ENCODE results near the gene FADS6.
A peak's percentile ranks its signal among the peaks of the same experiment; 100 is the strongest.

FADS6 gene

DNA sequence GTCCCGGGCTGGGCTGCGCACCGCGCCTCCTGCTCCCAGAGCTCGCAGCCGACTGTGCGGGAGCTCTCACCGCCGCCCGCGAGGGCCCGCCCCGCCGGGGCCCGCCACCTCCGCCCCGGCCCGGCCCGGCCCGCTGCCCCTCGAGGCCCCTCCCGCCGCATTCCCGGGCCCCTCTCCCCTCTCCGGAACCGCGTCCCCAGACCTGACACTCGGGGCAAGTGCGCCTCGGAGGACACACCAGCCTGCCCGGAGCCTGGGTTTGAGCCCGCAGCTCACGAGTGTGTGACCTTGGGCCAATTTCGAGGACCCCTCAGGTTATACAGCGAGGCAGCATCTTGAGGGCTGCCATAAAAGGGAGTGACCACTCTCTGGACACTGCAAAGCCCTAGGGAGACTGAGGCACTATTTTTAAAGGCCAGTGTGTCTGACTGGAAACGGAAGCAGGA lies 31.7 kb downstream of the FADS6 start:
- H3K9ac ChIP-seq (ENCODE audit: low read length): no peak overlapping the region
- no peak overlapping the region for H3K56ac ChIP-seq (ENCODE audit: low read length)
- no peak overlapping the region for H3K27ac ChIP-seq (ENCODE audit: low read depth, low read length)
- peak overlapping the region; percentile 2 for H3K4me2 ChIP-seq (ENCODE audit: low read length)
- no peaks in the 10 kb centered on the region for H3K4me1 ChIP-seq (ENCODE audit: control insufficient read depth, low read depth, low read length)
- no peak overlapping the region for H3K4ac ChIP-seq (ENCODE audit: low read depth, low read length)
- peaks cover 42% of the 10 kb centered on the region for H3K27me3 ChIP-seq (ENCODE audit: insufficient read depth, low read length, poor library complexity)
- no peak overlapping the region for H2BK5ac ChIP-seq (ENCODE audit: low read length)
- no peak for DNase-seq
- H3K18ac ChIP-seq (ENCODE audit: low read length): no peak overlapping the region
- H3K23ac ChIP-seq (ENCODE audit: low read length): no peak overlapping the region
- no peak overlapping the region for H3K4me3 ChIP-seq (ENCODE audit: low read length)
- H4K5ac ChIP-seq (ENCODE audit: low read length): no peak overlapping the region
- H2AK5ac ChIP-seq (ENCODE audit: low read length): no peak overlapping the region
- H3K79me2 ChIP-seq (ENCODE audit: control insufficient read depth, insufficient read depth, low read length): no peaks in the 10 kb centered on the region
- WGBS (ENCODE audit: extremely low coverage, insufficient coverage, low lambda C conversion rate): no CpG with 5 or more reads among the region's 36 CpGs
- H4K8ac ChIP-seq (ENCODE audit: low read depth, low read length): no peak overlapping the region
- H2BK15ac ChIP-seq (replicated peaks; ENCODE audit: low read depth): no peak overlapping the region
- H3K36me3 ChIP-seq (ENCODE audit: control insufficient read depth, insufficient read depth, low read length): no peaks in the 10 kb centered on the region
- no peaks in the 10 kb centered on the region for H3K79me1 ChIP-seq (ENCODE audit: low read length)
- H2BK120ac ChIP-seq (ENCODE audit: low read depth, low read length): no peak overlapping the region

DNA sequence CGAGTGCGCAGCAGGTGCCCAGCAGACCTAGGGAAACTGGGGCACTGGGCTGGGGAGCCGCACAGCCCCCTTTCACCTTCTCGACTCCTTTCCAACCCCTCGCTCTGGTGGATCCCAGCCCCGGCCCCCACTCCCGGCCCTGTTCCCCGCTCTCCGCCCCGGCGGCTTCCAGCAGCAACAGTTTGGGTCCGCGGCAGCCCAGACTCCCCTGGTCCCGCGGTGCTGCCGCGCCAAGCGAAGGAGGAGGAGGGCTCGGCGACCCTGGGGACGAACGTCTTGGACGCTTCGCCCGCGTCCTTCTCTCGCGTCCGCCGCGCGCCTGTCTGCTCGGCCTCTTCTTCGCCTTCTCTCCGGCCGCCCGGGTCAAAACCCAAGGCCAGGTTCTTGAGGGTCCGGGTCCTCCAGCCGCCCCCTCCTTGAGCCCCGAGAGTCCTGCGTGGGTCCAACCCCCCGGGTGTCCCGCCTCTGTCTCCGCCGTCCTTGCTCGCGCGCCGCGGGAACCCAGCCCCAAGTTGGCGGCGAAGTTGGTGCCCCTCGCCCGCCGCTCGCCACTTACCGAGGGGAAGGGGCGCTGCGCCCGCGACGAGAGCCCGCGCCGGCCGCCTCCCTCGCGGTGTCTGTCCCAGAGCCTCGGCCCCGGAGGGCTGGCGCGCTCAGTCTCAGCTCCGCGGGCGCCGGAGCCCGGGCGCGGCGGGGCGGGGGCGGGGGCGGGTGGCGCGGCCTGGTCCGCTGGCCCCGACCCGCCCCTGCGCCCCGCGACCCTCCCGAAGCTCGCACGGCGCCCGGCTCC lies 32.4 kb downstream of the FADS6 start:
- H3K23ac ChIP-seq (ENCODE audit: low read length): peak overlapping the region; percentile 89
- WGBS (ENCODE audit: extremely low coverage, insufficient coverage, low lambda C conversion rate): no CpG with 5 or more reads among the region's 96 CpGs
- peak overlapping the region; percentile 18 for H3K4me2 ChIP-seq (ENCODE audit: low read length)
- no peak overlapping the region for H3K27ac ChIP-seq (ENCODE audit: low read depth, low read length)
- H2BK15ac ChIP-seq (replicated peaks; ENCODE audit: low read depth): no peak overlapping the region
- no peak overlapping the region for H2BK5ac ChIP-seq (ENCODE audit: low read length)
- no peak overlapping the region for H3K18ac ChIP-seq (ENCODE audit: low read length)
- H3K79me1 ChIP-seq (ENCODE audit: low read length): no peaks in the 10 kb centered on the region
- no peak overlapping the region for H3K4ac ChIP-seq (ENCODE audit: low read depth, low read length)
- no peaks in the 10 kb centered on the region for H3K4me1 ChIP-seq (ENCODE audit: control insufficient read depth, low read depth, low read length)
- H4K5ac ChIP-seq (ENCODE audit: low read length): no peak overlapping the region
- H3K56ac ChIP-seq (ENCODE audit: low read length): peak overlapping the region; percentile 3
- H3K9ac ChIP-seq (ENCODE audit: low read length): no peak overlapping the region
- H3K27me3 ChIP-seq (ENCODE audit: insufficient read depth, low read length, poor library complexity): peaks cover 43% of the 10 kb centered on the region
- no peak overlapping the region for H2BK120ac ChIP-seq (ENCODE audit: low read depth, low read length)
- no peaks in the 10 kb centered on the region for H3K79me2 ChIP-seq (ENCODE audit: control insufficient read depth, insufficient read depth, low read length)
- no peak for DNase-seq
- no peak overlapping the region for H4K8ac ChIP-seq (ENCODE audit: low read depth, low read length)
- H3K4me3 ChIP-seq (ENCODE audit: low read length): no peak overlapping the region
- no peaks in the 10 kb centered on the region for H3K36me3 ChIP-seq (ENCODE audit: control insufficient read depth, insufficient read depth, low read length)
- H2AK5ac ChIP-seq (ENCODE audit: low read length): no peak overlapping the region

DNA sequence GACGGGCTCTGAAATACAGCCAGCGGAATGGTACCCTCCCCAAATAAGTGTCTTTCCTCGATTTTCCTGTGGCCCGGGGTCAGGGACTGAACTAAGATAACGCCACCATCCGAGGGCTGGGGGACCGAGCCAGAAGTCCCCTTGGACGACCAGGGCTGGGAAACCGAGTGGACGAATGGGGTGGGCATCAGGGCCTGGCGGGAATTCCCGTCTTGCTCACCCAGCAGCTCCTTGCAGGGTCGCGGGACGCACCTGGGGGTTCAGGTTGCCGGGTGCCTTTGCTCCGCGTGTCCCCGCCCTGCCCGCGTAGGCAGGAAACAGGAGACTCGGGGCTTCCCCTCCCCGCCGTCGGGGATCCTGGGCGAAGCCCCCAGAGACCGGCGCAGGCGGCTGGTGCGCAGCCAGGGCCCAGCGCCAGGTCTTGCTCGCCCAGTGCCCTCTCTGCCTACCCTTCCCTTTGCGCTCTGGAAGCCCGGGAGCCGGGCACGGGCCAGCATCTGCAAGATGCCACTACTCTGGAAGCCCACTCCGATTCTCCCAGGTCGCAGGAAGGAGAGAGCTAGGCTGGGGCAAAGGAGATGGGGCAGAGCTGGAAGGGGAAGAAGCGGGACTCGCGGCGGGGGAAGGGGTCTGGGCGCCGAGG lies 33.1 kb downstream of the FADS6 start:
- Histone ChIP-seq H3K18ac (ENCODE audit: low read length) (no peak overlapping the region), H3K4me3 (ENCODE audit: low read length) (no peak overlapping the region), H3K56ac (ENCODE audit: low read length) (no peak overlapping the region), H3K4ac (ENCODE audit: low read depth, low read length) (no peak overlapping the region), H4K5ac (ENCODE audit: low read length) (no peak overlapping the region), H3K27me3 (ENCODE audit: insufficient read depth, low read length, poor library complexity) (peaks cover 44% of the 10 kb centered on the region), H3K79me2 (ENCODE audit: control insufficient read depth, insufficient read depth, low read length) (no peaks in the 10 kb centered on the region), H3K4me2 (ENCODE audit: low read length) (no peak overlapping the region), H3K9ac (ENCODE audit: low read length) (no peak overlapping the region), H3K27ac (ENCODE audit: low read depth, low read length) (no peak overlapping the region), H2BK120ac (ENCODE audit: low read depth, low read length) (no peak overlapping the region), H2BK15ac (replicated peaks; ENCODE audit: low read depth) (no peak overlapping the region), H2BK5ac (ENCODE audit: low read length) (no peak overlapping the region), H3K4me1 (ENCODE audit: control insufficient read depth, low read depth, low read length) (no peaks in the 10 kb centered on the region), H3K36me3 (ENCODE audit: control insufficient read depth, insufficient read depth, low read length) (no peaks in the 10 kb centered on the region), H4K8ac (ENCODE audit: low read depth, low read length) (no peak overlapping the region), H2AK5ac (ENCODE audit: low read length) (no peak overlapping the region), H3K23ac (ENCODE audit: low read length) (peak overlapping the region; percentile 89), H3K79me1 (ENCODE audit: low read length) (no peaks in the 10 kb centered on the region)
- no peak for DNase-seq
- no CpG with 5 or more reads among the region's 44 CpGs for WGBS (ENCODE audit: extremely low coverage, insufficient coverage, low lambda C conversion rate)

DNA sequence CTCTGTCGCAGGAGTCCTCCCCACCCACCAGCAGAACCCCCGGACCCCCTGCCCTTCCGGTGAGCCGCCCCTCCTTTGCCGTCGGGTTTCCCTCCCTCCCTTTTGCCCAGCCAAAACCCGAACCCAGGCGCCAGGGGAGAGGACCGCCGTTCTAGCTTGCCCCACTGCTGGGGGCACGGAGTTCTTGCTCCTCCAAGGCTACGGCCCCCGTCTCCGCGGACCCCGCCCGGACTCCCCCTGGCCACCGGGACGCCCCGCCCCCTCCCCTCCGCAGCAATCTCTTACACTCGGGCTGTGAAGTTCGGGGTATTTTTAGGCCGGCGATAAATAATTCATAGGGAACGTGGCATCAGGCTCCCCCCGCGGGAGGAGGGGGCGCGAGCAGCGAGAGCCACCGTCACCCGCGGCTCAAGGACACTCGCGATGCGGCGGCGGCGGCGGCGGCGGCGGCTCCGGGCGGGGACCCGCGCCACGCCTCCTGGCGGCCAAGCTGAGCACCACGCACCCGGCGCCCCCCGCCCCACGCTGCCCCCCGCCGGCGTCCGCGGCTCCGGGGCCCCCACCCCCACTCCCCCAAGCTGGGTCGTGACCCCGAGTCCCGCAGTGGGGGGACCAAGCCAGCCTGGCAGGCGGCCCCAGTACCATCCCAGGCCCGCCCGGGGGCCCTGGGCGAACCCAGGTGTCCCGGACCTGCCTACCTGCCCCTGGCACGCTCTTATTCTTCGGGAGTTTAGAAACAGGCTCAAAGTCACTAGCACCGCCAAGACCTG lies 33.8 kb downstream of the FADS6 start, which contains the start of gene GRIN2C:
Gene GRIN2C (minus strand): TSS at position 427 of the 770 bp plus-strand sequence. CDS start 4,793 bp downstream, outside the sequence.
- Histone ChIP-seq H3K23ac (ENCODE audit: low read length) (peak within 1 kb of the TSS; percentile 89), H3K4me1 (ENCODE audit: control insufficient read depth, low read depth, low read length) (no peaks in the 10 kb centered on the region), H3K79me2 (ENCODE audit: control insufficient read depth, insufficient read depth, low read length) (no peaks in the 10 kb centered on the region), H3K9ac (ENCODE audit: low read length) (no peak within 1 kb of the TSS), H3K4me2 (ENCODE audit: low read length) (no peak within 1 kb of the TSS), H2BK5ac (ENCODE audit: low read length) (no peak within 1 kb of the TSS), H4K5ac (ENCODE audit: low read length) (no peak within 1 kb of the TSS), H2BK120ac (ENCODE audit: low read depth, low read length) (no peak within 1 kb of the TSS), H3K79me1 (ENCODE audit: low read length) (no peaks in the 10 kb centered on the region), H2AK5ac (ENCODE audit: low read length) (no peak within 1 kb of the TSS), H2BK15ac (replicated peaks; ENCODE audit: low read depth) (no peak within 1 kb of the TSS), H3K4me3 (ENCODE audit: low read length) (no peak within 1 kb of the TSS), H3K4ac (ENCODE audit: low read depth, low read length) (no peak within 1 kb of the TSS), H4K8ac (ENCODE audit: low read depth, low read length) (no peak within 1 kb of the TSS), H3K36me3 (ENCODE audit: control insufficient read depth, insufficient read depth, low read length) (no peaks in the 10 kb centered on the region), H3K56ac (ENCODE audit: low read length) (no peak within 1 kb of the TSS), H3K27me3 (ENCODE audit: insufficient read depth, low read length, poor library complexity) (peaks cover 44% of the 10 kb centered on the region), H3K18ac (ENCODE audit: low read length) (no peak within 1 kb of the TSS), H3K27ac (ENCODE audit: low read depth, low read length) (no peak within 1 kb of the TSS)
- no CpG with 5 or more reads among the region's 72 CpGs for WGBS (ENCODE audit: extremely low coverage, insufficient coverage, low lambda C conversion rate)
- DNase-seq: no peak

DNA sequence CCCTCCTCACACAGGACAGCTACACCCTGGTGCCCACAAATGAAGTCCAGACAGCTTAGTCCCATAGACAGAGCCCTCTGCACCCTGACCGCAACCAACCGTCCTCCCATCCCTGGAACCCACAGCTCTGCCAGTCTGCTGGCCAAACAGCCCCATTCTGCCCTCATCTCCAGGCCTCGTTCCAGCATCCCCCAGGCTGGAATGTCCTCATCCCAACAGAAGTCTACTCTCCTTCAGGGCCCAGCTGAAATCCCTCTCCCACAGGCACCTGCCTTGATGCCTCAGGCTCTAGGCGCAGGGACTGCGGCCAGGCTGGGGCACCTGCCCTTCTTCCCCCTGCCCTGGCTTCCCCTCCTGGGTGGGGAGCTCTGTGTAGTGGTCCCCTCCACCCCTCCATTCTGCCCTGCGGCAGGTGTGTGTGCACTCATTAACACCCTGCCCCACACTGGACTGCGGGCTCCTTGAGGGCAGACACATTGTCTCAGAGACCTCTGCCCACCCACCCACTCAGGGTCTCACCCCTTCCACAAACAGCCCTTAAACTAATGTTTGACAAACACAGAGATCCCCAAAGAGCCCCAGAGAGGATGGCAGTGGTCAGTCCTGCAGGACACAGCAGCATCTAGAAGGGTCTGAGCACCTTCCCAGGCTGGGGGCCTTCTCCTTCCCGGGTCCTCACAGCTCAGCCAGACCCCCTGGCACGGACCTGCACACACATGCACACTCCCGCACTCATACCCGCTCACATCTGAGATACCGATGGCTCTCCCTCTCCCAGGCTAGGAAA lies 34.6 kb downstream of the FADS6 start:
- Histone ChIP-seq H2BK15ac (replicated peaks; ENCODE audit: low read depth) (no peak overlapping the region), H3K18ac (ENCODE audit: low read length) (no peak overlapping the region)
- WGBS (ENCODE audit: extremely low coverage, insufficient coverage, low lambda C conversion rate): no CpG with 5 or more reads among the region's 12 CpGs

More for the DNA sequence above, 34.6 kb downstream of the FADS6 start:
- Histone ChIP-seq H3K4me1 (ENCODE audit: control insufficient read depth, low read depth, low read length) (no peaks in the 10 kb centered on the region), H3K79me1 (ENCODE audit: low read length) (no peaks in the 10 kb centered on the region), H3K79me2 (ENCODE audit: control insufficient read depth, insufficient read depth, low read length) (no peaks in the 10 kb centered on the region), H3K56ac (ENCODE audit: low read length) (no peak overlapping the region), H3K4me2 (ENCODE audit: low read length) (no peak overlapping the region), H3K4ac (ENCODE audit: low read depth, low read length) (no peak overlapping the region), H3K27ac (ENCODE audit: low read depth, low read length) (no peak overlapping the region), H3K23ac (ENCODE audit: low read length) (no peak overlapping the region), H4K8ac (ENCODE audit: low read depth, low read length) (no peak overlapping the region), H3K36me3 (ENCODE audit: control insufficient read depth, insufficient read depth, low read length) (no peaks in the 10 kb centered on the region), H2AK5ac (ENCODE audit: low read length) (no peak overlapping the region), H2BK120ac (ENCODE audit: low read depth, low read length) (no peak overlapping the region), H3K4me3 (ENCODE audit: low read length) (no peak overlapping the region), H4K5ac (ENCODE audit: low read length) (no peak overlapping the region), H3K27me3 (ENCODE audit: insufficient read depth, low read length, poor library complexity) (peaks cover 44% of the 10 kb centered on the region), H2BK5ac (ENCODE audit: low read length) (no peak overlapping the region), H3K9ac (ENCODE audit: low read length) (no peak overlapping the region)
- DNase-seq: no peak

Measured in mesendoderm (in vitro differentiated cells).